SK-N-SH (cell line): ENCODE measurements around the gene GUCA2B. TPM values are rescaled to one million over a fixed set of nuclear protein-coding genes. Genes with fewer than 3 reads are reported as not detected.

Experiments
- CTCF ChIA-PET: fragments of 300-600, 350-600 bp; formaldehyde crosslinking; extraction: SDS; loops from one replicate; lab custom pipeline; 2021; lab: Yijun Ruan, JAX
- POLR2A ChIA-PET: fragments of 350-600 bp; sonication (Branson Sonifier 250); formaldehyde crosslinking; extraction: SDS; loops from one replicate; lab custom pipeline; 2020; ENCODE audit warnings: antibody characterized with exemption, inconsistent platforms; lab: Yijun Ruan, JAX
- DNase-seq: peaks from one replicate; pipeline ENCODE4 v3.0.0; 2012
- H2AFZ ChIP-seq: fragments of 200-600 bp; sonication (generic); 2 replicates; pipeline ENCODE4 v1.8.1; 2016; ENCODE audit warnings: antibody characterized with exemption, mild to moderate bottlenecking, low read depth
- H3F3A ChIP-seq: fragments of 200-600 bp; sonication (generic); replicated peaks from 2 replicates; pipeline ENCODE3; 2016; ENCODE audit warnings: antibody characterized with exemption, mild to moderate bottlenecking; ENCODE audit not compliant: insufficient read depth
- H3K27ac ChIP-seq, 2 experiments: fragments of 200-500 bp in 1 of 2; fragments of 200-600 bp in 1 of 2; sonication (Bioruptor generic) in 1 of 2; sonication (generic), shearing (Covaris generic) in 1 of 2; 2 replicates each; pipeline versions ENCODE4 v1.5.1 to v1.6.1; 2014 to 2016; ENCODE audit warnings: low read depth in 2 of 2, inconsistent platforms in 1 of 2, low read length in 1 of 2, mild to moderate bottlenecking in 1 of 2, mixed read lengths in 1 of 2
- H3K27me3 ChIP-seq: fragments of 200-600 bp; sonication (generic), shearing (Covaris generic); 2 replicates; pipeline ENCODE4 v1.6.1; 2016; ENCODE audit warnings: mixed run types; ENCODE audit not compliant: insufficient read depth
- H3K36me3 ChIP-seq, 2 experiments: fragments of 200-500 bp in 1 of 2; fragments of 200-600 bp in 1 of 2; sonication (Bioruptor generic) in 1 of 2; sonication (generic) in 1 of 2; replicated peaks in 1 of 2; 2 replicates each; pipeline versions ENCODE3 to v1.5.1; 2014 to 2016; ENCODE audit warnings: low read length in 1 of 2, mild to moderate bottlenecking in 1 of 2; ENCODE audit not compliant: insufficient read depth in 2 of 2, control insufficient read depth in 1 of 2
- H3K4me1 ChIP-seq, 2 experiments: fragments of 200-500 bp in 1 of 2; fragments of 200-600 bp in 1 of 2; sonication (Bioruptor generic) in 1 of 2; sonication (generic), shearing (Covaris generic) in 1 of 2; 2 replicates each; pipeline versions ENCODE4 v1.5.1 to v1.6.1; 2014 to 2016; ENCODE audit warnings: low read depth in 1 of 2, low read length in 1 of 2, mixed run types in 1 of 2; ENCODE audit not compliant: insufficient read depth in 2 of 2, control insufficient read depth in 1 of 2
- H3K4me2 ChIP-seq: fragments of 200-600 bp; sonication (generic), shearing (Covaris generic); 2 replicates; pipeline ENCODE4 v1.6.1; 2017; ENCODE audit warnings: mixed run types
- H3K4me3 ChIP-seq, 2 experiments: fragments of 200-500 bp in 1 of 2; fragments of 200-600 bp in 1 of 2; sonication (Bioruptor generic) in 1 of 2; sonication (generic), shearing (Covaris generic) in 1 of 2; 2 replicates each; pipeline versions ENCODE4 v1.5.1 to v1.8.1; 2014 to 2016; ENCODE audit warnings: low read depth in 2 of 2, inconsistent platforms in 1 of 2, low read length in 1 of 2, mild to moderate bottlenecking in 1 of 2, mixed read lengths in 1 of 2, moderate library complexity in 1 of 2
- H3K79me2 ChIP-seq: fragments of 200-600 bp; sonication (generic); 2 replicates; pipeline ENCODE4 v1.8.1; 2017; ENCODE audit warnings: mild to moderate bottlenecking; ENCODE audit not compliant: insufficient read depth
- H3K9ac ChIP-seq: fragments of 200-600 bp; sonication (generic); 2 replicates; pipeline ENCODE4 v1.6.1; 2017; ENCODE audit warnings: mixed run types
- H3K9me2 ChIP-seq: fragments of 200-600 bp; sonication (generic); 2 replicates; pipeline ENCODE4 v1.6.1; 2017; ENCODE audit warnings: mixed run types
- H3K9me3 ChIP-seq: fragments of 200-600 bp; sonication (generic); 2 replicates; pipeline ENCODE4 v1.6.1; 2017; ENCODE audit warnings: mixed run types, mild to moderate bottlenecking, moderate library complexity
- H4K20me1 ChIP-seq: fragments of 200-600 bp; sonication (generic); 2 replicates; pipeline ENCODE4 v1.6.1; 2017; ENCODE audit warnings: mild to moderate bottlenecking, mixed run types; ENCODE audit not compliant: insufficient read depth
- CHD2 ChIP-seq: fragments of 150-350 bp; IDR thresholded peaks from 2 replicates; pipeline ENCODE4 v1.6.1; 2018; ENCODE audit warnings: low read length; ENCODE audit not compliant: partially characterized antibody
- EP300 ChIP-seq, 2 experiments: IDR thresholded peaks; 2 replicates each; pipeline versions ENCODE4 v1.4.0 to v1.6.1; 2012; ENCODE audit warnings: borderline replicate concordance in 1 of 2, low read depth in 1 of 2, low read length in 1 of 2
- JUND ChIP-seq: IDR thresholded peaks from 2 replicates; pipeline ENCODE4 v1.4.0; 2012
- MEF2A ChIP-seq: IDR thresholded peaks from 2 replicates; pipeline ENCODE4 v1.4.0; 2012; ENCODE audit warnings: low read depth, borderline replicate concordance
- RAD21 ChIP-seq: IDR thresholded peaks from 2 replicates; pipeline ENCODE4 v1.6.1; 2012; ENCODE audit warnings: mild to moderate bottlenecking, low read length
- RXRA ChIP-seq: IDR thresholded peaks from 2 replicates; pipeline ENCODE4 v1.4.0; 2012; ENCODE audit warnings: low read depth, mild to moderate bottlenecking, borderline replicate concordance
- SIN3A ChIP-seq: IDR thresholded peaks from 2 replicates; pipeline ENCODE4 v1.6.1; 2012; ENCODE audit warnings: low read depth, mild to moderate bottlenecking, low read length, moderate library complexity, borderline replicate concordance
- SMC3 ChIP-seq: IDR thresholded peaks from 2 replicates; pipeline ENCODE4 v1.6.1; 2012; ENCODE audit warnings: low read depth, low read length, improper control_type of control experiment
- TAF1 ChIP-seq: IDR thresholded peaks from 2 replicates; pipeline ENCODE4 v1.6.1; 2012; ENCODE audit warnings: low read depth, mild to moderate bottlenecking, low read length, moderate library complexity, borderline replicate concordance
- WGBS: methylation state at CpG from one replicate; pipeline ENCODE4 v1.1.6; 2017; ENCODE audit warnings: low lambda C conversion rate; 5-methylcytosine and 5-hydroxymethylcytosine counted together
- polyA plus RNA-seq, 3 experiments: library from polyadenylated mRNA; depleted of rRNA; stranded (reverse); fragments of >200 nt; gene quantifications; 2 replicates each; pipeline ENCODE4 v1.2.3, GENCODE V29; 2012
- TF ChIP-seq, protein P1 (sequence below): IDR thresholded peaks from 2 replicates; pipeline ENCODE4 v1.6.1; 2012; ENCODE audit warnings: mild to moderate bottlenecking, low read depth, low read length, moderate library complexity
- TF ChIP-seq, protein P2 (sequence below): IDR thresholded peaks from 2 replicates; pipeline ENCODE4 v1.4.0; 2012; ENCODE audit warnings: low read depth
- TF ChIP-seq, protein P3 (sequence below): fragments of 200-600 bp; sonication (generic); IDR thresholded peaks from 2 replicates; pipeline ENCODE4 v1.6.1; 2017; ENCODE audit warnings: antibody characterized with exemption, mild to moderate bottlenecking, moderate library complexity
- TF ChIP-seq, protein P4 (sequence below): fragments of 150-350 bp; IDR thresholded peaks from 2 replicates; pipeline ENCODE4 v1.6.1; 2017; ENCODE audit warnings: antibody characterized with exemption, low read length, low read depth, borderline replicate concordance
- TF ChIP-seq, protein P5 (sequence below): IDR thresholded peaks from 2 replicates; pipeline ENCODE4 v1.4.0; 2012; ENCODE audit warnings: low read depth, borderline replicate concordance

The GUCA2B gene
- polyA plus RNA-seq, 1 of the 3 experiments (the other 2 are of a cell fraction), result not detected

DNA sequence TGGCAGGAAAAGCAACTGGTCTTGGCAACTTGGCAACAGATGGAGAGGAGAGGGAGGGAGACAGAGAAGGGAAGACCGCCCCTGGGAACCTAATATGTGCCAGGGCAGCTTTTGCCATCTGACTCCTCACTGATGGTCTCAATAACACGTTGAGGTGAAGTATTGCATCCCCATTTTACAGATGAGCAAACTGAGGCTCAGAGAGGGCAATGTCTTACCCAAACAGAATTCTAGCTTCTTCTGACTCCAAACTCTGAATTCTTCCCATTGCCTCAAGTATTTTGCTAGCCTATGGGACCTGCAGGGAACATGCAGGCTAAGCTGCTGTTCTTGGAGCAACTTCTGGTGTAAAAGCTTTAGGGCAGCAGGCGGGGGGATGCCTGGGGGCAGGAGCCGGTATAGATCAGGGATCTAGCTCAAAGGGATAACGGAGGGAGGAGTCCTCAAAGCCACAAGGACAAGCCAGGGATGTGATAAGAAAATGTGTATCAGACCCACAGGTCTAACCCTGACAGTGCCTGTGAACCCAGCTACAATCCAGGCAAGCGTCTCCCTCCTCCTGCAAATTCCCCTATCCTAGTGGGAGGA, 18.6 kb downstream of the GUCA2B start:
- DNase-seq, result no peak
- Histone ChIP-seq H3K79me2 (no peaks in the 10 kb centered on the region), H3K9ac (no peak overlapping the region), H3K27ac (peak overlapping the region in 1 of 2 experiments; percentile 19; a peak in 2 of 4 replicates), H4K20me1 (peaks cover under 1% of the 10 kb centered on the region; the same call in 1 of the 2 replicates), H3K4me2 (no peak overlapping the region), H3K36me3 (peaks cover 0 to 9% of the 10 kb centered on the region in 2 experiments), H2AFZ (no peak overlapping the region), H3K9me2 (no peaks in the 10 kb centered on the region), H3K4me3 (no peak overlapping the region), H3K4me1 (peaks cover 0 to 34% of the 10 kb centered on the region in 2 experiments; a peak in 2 of 4 replicates), H3K9me3 (no peaks in the 10 kb centered on the region), H3K27me3 (no peaks in the 10 kb centered on the region), H3F3A (peaks cover 3% of the 10 kb centered on the region)
- ChIA-PET CTCF (interaction anchor here (0.6 to 4.4 kb wide), 10 partner anchors 11 to 676 kb away, joined by 3 to 31 read pairs (median 14); partner anchors contain the start of gene GUCA2B), POLR2A (no interaction called here)
- 84% methylated on average over 6 of the region's 6 CpGs for WGBS
- no peak for TF ChIP-seq EP300 (IDR thresholded peaks at IDR 0.05; ENCODE audit: borderline replicate concordance in 1 of 2, low read depth in 1 of 2, low read length in 1 of 2)
- TF ChIP-seq RAD21, result no peak
- no peak for TF ChIP-seq MEF2A
- no peak for TF ChIP-seq TAF1
- no peak for TF ChIP-seq JUND
- TF ChIP-seq, protein P1, sequence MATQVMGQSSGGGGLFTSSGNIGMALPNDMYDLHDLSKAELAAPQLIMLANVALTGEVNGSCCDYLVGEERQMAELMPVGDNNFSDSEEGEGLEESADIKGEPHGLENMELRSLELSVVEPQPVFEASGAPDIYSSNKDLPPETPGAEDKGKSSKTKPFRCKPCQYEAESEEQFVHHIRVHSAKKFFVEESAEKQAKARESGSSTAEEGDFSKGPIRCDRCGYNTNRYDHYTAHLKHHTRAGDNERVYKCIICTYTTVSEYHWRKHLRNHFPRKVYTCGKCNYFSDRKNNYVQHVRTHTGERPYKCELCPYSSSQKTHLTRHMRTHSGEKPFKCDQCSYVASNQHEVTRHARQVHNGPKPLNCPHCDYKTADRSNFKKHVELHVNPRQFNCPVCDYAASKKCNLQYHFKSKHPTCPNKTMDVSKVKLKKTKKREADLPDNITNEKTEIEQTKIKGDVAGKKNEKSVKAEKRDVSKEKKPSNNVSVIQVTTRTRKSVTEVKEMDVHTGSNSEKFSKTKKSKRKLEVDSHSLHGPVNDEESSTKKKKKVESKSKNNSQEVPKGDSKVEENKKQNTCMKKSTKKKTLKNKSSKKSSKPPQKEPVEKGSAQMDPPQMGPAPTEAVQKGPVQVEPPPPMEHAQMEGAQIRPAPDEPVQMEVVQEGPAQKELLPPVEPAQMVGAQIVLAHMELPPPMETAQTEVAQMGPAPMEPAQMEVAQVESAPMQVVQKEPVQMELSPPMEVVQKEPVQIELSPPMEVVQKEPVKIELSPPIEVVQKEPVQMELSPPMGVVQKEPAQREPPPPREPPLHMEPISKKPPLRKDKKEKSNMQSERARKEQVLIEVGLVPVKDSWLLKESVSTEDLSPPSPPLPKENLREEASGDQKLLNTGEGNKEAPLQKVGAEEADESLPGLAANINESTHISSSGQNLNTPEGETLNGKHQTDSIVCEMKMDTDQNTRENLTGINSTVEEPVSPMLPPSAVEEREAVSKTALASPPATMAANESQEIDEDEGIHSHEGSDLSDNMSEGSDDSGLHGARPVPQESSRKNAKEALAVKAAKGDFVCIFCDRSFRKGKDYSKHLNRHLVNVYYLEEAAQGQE, result no peak
- no peak for TF ChIP-seq SIN3A
- TF ChIP-seq SMC3, result no peak
- TF ChIP-seq, protein P2, sequence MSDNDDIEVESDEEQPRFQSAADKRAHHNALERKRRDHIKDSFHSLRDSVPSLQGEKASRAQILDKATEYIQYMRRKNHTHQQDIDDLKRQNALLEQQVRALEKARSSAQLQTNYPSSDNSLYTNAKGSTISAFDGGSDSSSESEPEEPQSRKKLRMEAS, result no peak
- TF ChIP-seq, protein P3, sequence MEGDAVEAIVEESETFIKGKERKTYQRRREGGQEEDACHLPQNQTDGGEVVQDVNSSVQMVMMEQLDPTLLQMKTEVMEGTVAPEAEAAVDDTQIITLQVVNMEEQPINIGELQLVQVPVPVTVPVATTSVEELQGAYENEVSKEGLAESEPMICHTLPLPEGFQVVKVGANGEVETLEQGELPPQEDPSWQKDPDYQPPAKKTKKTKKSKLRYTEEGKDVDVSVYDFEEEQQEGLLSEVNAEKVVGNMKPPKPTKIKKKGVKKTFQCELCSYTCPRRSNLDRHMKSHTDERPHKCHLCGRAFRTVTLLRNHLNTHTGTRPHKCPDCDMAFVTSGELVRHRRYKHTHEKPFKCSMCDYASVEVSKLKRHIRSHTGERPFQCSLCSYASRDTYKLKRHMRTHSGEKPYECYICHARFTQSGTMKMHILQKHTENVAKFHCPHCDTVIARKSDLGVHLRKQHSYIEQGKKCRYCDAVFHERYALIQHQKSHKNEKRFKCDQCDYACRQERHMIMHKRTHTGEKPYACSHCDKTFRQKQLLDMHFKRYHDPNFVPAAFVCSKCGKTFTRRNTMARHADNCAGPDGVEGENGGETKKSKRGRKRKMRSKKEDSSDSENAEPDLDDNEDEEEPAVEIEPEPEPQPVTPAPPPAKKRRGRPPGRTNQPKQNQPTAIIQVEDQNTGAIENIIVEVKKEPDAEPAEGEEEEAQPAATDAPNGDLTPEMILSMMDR, result no peak
- TF ChIP-seq RXRA, result no peak
- TF ChIP-seq CHD2, result no peak
- TF ChIP-seq, protein P4, sequence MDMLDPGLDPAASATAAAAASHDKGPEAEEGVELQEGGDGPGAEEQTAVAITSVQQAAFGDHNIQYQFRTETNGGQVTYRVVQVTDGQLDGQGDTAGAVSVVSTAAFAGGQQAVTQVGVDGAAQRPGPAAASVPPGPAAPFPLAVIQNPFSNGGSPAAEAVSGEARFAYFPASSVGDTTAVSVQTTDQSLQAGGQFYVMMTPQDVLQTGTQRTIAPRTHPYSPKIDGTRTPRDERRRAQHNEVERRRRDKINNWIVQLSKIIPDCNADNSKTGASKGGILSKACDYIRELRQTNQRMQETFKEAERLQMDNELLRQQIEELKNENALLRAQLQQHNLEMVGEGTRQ, result no peak
- TF ChIP-seq, protein P5, sequence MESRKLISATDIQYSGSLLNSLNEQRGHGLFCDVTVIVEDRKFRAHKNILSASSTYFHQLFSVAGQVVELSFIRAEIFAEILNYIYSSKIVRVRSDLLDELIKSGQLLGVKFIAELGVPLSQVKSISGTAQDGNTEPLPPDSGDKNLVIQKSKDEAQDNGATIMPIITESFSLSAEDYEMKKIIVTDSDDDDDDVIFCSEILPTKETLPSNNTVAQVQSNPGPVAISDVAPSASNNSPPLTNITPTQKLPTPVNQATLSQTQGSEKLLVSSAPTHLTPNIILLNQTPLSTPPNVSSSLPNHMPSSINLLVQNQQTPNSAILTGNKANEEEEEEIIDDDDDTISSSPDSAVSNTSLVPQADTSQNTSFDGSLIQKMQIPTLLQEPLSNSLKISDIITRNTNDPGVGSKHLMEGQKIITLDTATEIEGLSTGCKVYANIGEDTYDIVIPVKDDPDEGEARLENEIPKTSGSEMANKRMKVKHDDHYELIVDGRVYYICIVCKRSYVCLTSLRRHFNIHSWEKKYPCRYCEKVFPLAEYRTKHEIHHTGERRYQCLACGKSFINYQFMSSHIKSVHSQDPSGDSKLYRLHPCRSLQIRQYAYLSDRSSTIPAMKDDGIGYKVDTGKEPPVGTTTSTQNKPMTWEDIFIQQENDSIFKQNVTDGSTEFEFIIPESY, result no peak
